GM23338 (cell line): ENCODE measurements around the gene CERK. TPM values are rescaled to one million over a fixed set of nuclear protein-coding genes. Genes with fewer than 3 reads are reported as not detected.

Experiments
- ATAC-seq: fragments of 200-7000 bp; cut with Tn5 transposase; 3 replicates; pipeline ENCODE4 v1.9.1; 2020
- DNase-seq: peaks from one replicate; pipeline ENCODE4 v3.0.0-alpha.2; 2015; ENCODE audit warnings: low spot score
- H2AFZ ChIP-seq: fragments of 200-600 bp; sonication (generic); 2 replicates; pipeline ENCODE4 v1.8.0; 2016; ENCODE audit warnings: antibody characterized with exemption, mild to moderate bottlenecking, moderate library complexity
- H3F3A ChIP-seq: fragments of 200-600 bp; sonication (generic); replicated peaks from 2 replicates; pipeline ENCODE4 v1.8.0; 2017; ENCODE audit warnings: antibody characterized with exemption, mixed run types, low read depth
- H3K27ac ChIP-seq: fragments of 200-600 bp; sonication (generic); 2 replicates; pipeline ENCODE4 v1.6.1; 2016; ENCODE audit warnings: low read depth
- H3K27me3 ChIP-seq: fragments of 200-600 bp; sonication (generic); 2 replicates; pipeline ENCODE4 v1.8.0; 2016; ENCODE audit warnings: mild to moderate bottlenecking, mixed run types, moderate library complexity; ENCODE audit not compliant: insufficient read depth
- H3K36me3 ChIP-seq: fragments of 200-600 bp; sonication (generic); 2 replicates; pipeline ENCODE4 v1.8.0; 2016; ENCODE audit warnings: mild to moderate bottlenecking; ENCODE audit not compliant: insufficient read depth
- H3K4me1 ChIP-seq: fragments of 200-600 bp; sonication (generic); 2 replicates; pipeline ENCODE4 v1.8.0; 2016; ENCODE audit warnings: mild to moderate bottlenecking, moderate library complexity; ENCODE audit not compliant: insufficient read depth
- H3K4me2 ChIP-seq: fragments of 200-600 bp; sonication (generic); 2 replicates; pipeline ENCODE4 v1.7.1; 2017; ENCODE audit warnings: mixed run types
- H3K4me3 ChIP-seq: fragments of 200-600 bp; sonication (generic); 2 replicates; pipeline ENCODE4 v1.6.1; 2016; ENCODE audit warnings: mixed run types
- H3K79me2 ChIP-seq: fragments of 200-600 bp; sonication (generic); replicated peaks from 2 replicates; pipeline ENCODE4 v1.8.0; 2017; ENCODE audit warnings: mild to moderate bottlenecking; ENCODE audit not compliant: insufficient read depth
- H3K9me2 ChIP-seq: fragments of 200-600 bp; sonication (generic); 2 replicates; pipeline ENCODE4 v1.8.0; 2017; ENCODE audit not compliant: insufficient read depth
- H4K20me1 ChIP-seq: fragments of 200-600 bp; sonication (generic); replicated peaks from 2 replicates; pipeline ENCODE4 v1.8.0; 2017; ENCODE audit warnings: mild to moderate bottlenecking; ENCODE audit not compliant: insufficient read depth
- H3K27ac Mint-ChIP-seq: 2 replicates; pipeline ENCODE4 v1.8.0; 2020; ENCODE audit warnings: inconsistent platforms, mild to moderate bottlenecking, moderate library complexity, mixed read lengths
- H3K27me3 Mint-ChIP-seq: 3 replicates; pipeline ENCODE4 v1.8.0; 2022; ENCODE audit warnings: low read depth, mild to moderate bottlenecking, moderate library complexity, mixed read lengths, inconsistent platforms; ENCODE audit not compliant: insufficient read depth, poor library complexity
- H3K36me3 Mint-ChIP-seq: 3 replicates; pipeline ENCODE4 v1.8.0; 2021; ENCODE audit warnings: low read depth, mild to moderate bottlenecking, inconsistent platforms, moderate library complexity, mixed read lengths
- H3K4me1 Mint-ChIP-seq: 3 replicates; pipeline ENCODE4 v1.8.0; 2020; ENCODE audit warnings: mild to moderate bottlenecking, inconsistent platforms, mixed read lengths
- H3K4me3 Mint-ChIP-seq: 3 replicates; pipeline ENCODE4 v1.8.0; 2021; ENCODE audit warnings: moderate library complexity, mild to moderate bottlenecking, inconsistent platforms, mixed read lengths
- H3K9me3 Mint-ChIP-seq: 3 replicates; pipeline ENCODE4 v1.8.0; 2020; ENCODE audit warnings: moderate library complexity, mild to moderate bottlenecking, inconsistent platforms, mixed read lengths
- CREB1 ChIP-seq: fragments of 250-450 bp; sonication (Bioruptor Pico); IDR thresholded peaks from 2 replicates; pipeline ENCODE4 v1.5.0; 2020; ENCODE audit warnings: low read depth, mild to moderate bottlenecking, moderate library complexity
- EZH2 ChIP-seq: fragments of 200-600 bp; sonication (generic); IDR thresholded peaks from one replicate; pipeline ENCODE4 v1.8.0; 2017; ENCODE audit warnings: antibody characterized with exemption, mild to moderate bottlenecking, low read depth; ENCODE audit not compliant: unreplicated experiment
- POLR2AphosphoS5 ChIP-seq: IDR thresholded peaks from 2 replicates; pipeline ENCODE4 v1.6.1; 2016; ENCODE audit warnings: antibody characterized with exemption, low read depth
- REST ChIP-seq: IDR thresholded peaks from one replicate; pipeline ENCODE4 v1.6.1; 2018; ENCODE audit warnings: antibody characterized with exemption; ENCODE audit not compliant: unreplicated experiment
- STAT1 ChIP-seq: IDR thresholded peaks from one replicate; pipeline ENCODE4 v1.6.1; 2016; ENCODE audit warnings: antibody characterized with exemption; ENCODE audit not compliant: unreplicated experiment
- ZNF114 ChIP-seq: fragments of 250-450 bp; sonication (Bioruptor Pico); IDR thresholded peaks from 2 replicates; pipeline ENCODE4 v1.5.0; 2020; ENCODE audit warnings: mild to moderate bottlenecking, moderate library complexity
- ZNF462 ChIP-seq: fragments of 250-450 bp; sonication (Bioruptor Pico); IDR thresholded peaks from 2 replicates; pipeline ENCODE4 v1.5.0; 2020; ENCODE audit warnings: mild to moderate bottlenecking, moderate library complexity
- polyA plus RNA-seq: library from polyadenylated mRNA; unstranded; fragments of >200 nt; fragmentation: Nextera tagmentation; extraction: Ambion mirVana; gene quantifications from 2 replicates; pipeline ENCODE4 v1.2.1, GENCODE V29; 2016
- total RNA-seq: library from RNA; depleted of rRNA; stranded (reverse); fragments of >200 nt; shearing (Covaris generic); gene quantifications from 2 replicates; pipeline ENCODE4 v1.2.3, GENCODE V29; 2014

CERK gene
- total and polyA plus RNA-seq, 2 experiments from 2014 or later, result 12.7 to 62.9 TPM

- TF ChIP-seq ZNF462 (CRISPR knock-in tag), result no peak
- no peak for TF ChIP-seq ZNF114 (CRISPR knock-in tag)
- no peak for TF ChIP-seq POLR2AphosphoS5
- no peak for TF ChIP-seq STAT1
Measured at GRCh38 chr22:46726066-46726985, 11.7 kb downstream of the CERK start (continued).

- Mint-ChIP-seq H3K27ac (no peak overlapping the region), H3K9me3 (no peaks in the 10 kb centered on the region), H3K4me1 (peaks cover 9% of the 10 kb centered on the region; the same call in 2 of the 3 replicates), H3K27me3 (peaks cover 6% of the 10 kb centered on the region), H3K36me3 (peaks cover 6% of the 10 kb centered on the region; the same call in 1 of the 3 replicates), H3K4me3 (no peak overlapping the region)
- Histone ChIP-seq H3K4me2 (no peak overlapping the region), H3K36me3 (no peaks in the 10 kb centered on the region), H3K27me3 (no peaks in the 10 kb centered on the region), H2AFZ (no peak overlapping the region), H3K79me2 (peaks cover 24% of the 10 kb centered on the region), H4K20me1 (peaks cover 6% of the 10 kb centered on the region), H3K4me1 (no peaks in the 10 kb centered on the region), H3F3A (no peaks in the 10 kb centered on the region), H3K27ac (no peak overlapping the region), H3K4me3 (no peak overlapping the region), H3K9me2 (no peaks in the 10 kb centered on the region)
- ATAC-seq, result no peak
- DNase-seq, result no peak
- TF ChIP-seq ZNF114 (CRISPR knock-in tag), result no peak
- no peak for TF ChIP-seq REST
- TF ChIP-seq EZH2, result no peak
- no peak for TF ChIP-seq CREB1 (CRISPR knock-in tag)
Measured at GRCh38 chr22:46725096-46725495, 13.0 kb downstream of the CERK start.
